GM12878 (cell line): Measurements from ENCODE around the gene MSH5. TPM values are rescaled to one million over a fixed set of nuclear protein-coding genes. Genes with fewer than 3 reads are reported as not detected.

Source experiments
- CBX5 ChIP-seq: sonication (generic); IDR thresholded peaks from 2 replicates; pipeline ENCODE4 v1.6.1; 2016; ENCODE audit warnings: low read depth, moderate library complexity, mild to moderate bottlenecking, inconsistent platforms
- CEBPB ChIP-seq, 2 experiments: fragments of 150-350 bp in 1 of 2; IDR thresholded peaks; 2 replicates each; pipeline ENCODE4 v1.6.1; 2012 to 2014; ENCODE audit warnings: low read depth in 2 of 2, low read length in 2 of 2, borderline replicate concordance in 1 of 2, inconsistent platforms in 1 of 2
- CHD1 ChIP-seq: IDR thresholded peaks from 2 replicates; pipeline ENCODE4 v1.6.1; 2012; ENCODE audit warnings: low read depth, low read length, improper control_type of control experiment
- DPF2 ChIP-seq: fragments of 450-650 bp; IDR thresholded peaks from 2 replicates; pipeline ENCODE4 v1.6.1; 2017; ENCODE audit warnings: mild to moderate bottlenecking
- EED ChIP-seq: sonication (generic); IDR thresholded peaks from 2 replicates; pipeline ENCODE4 v1.6.1; 2016; ENCODE audit warnings: antibody characterized with exemption, low read depth
- HDAC2 ChIP-seq: fragments of 200-600 bp; sonication (generic); IDR thresholded peaks from 2 replicates; pipeline ENCODE4 v1.6.1; 2017
- IRF4 ChIP-seq: IDR thresholded peaks from 2 replicates; pipeline ENCODE4 v1.6.1; 2011; ENCODE audit warnings: low read depth, low read length
- MEF2B ChIP-seq: fragments of 450-650 bp; IDR thresholded peaks from 2 replicates; pipeline ENCODE4 v1.6.1; 2018; ENCODE audit warnings: mild to moderate bottlenecking, moderate library complexity; ENCODE audit not compliant: partially characterized antibody, poor library complexity, severe bottlenecking
- MYC ChIP-seq: IDR thresholded peaks from 2 replicates; pipeline ENCODE4 v1.6.1; 2011; ENCODE audit warnings: mild to moderate bottlenecking, low read length, moderate library complexity, inconsistent platforms; ENCODE audit not compliant: insufficient read depth, insufficient replicate concordance, insufficient read length, severe bottlenecking
- POLR2AphosphoS2 ChIP-seq: IDR thresholded peaks from 2 replicates; pipeline ENCODE4 v1.6.1; 2011; ENCODE audit warnings: low read depth, mild to moderate bottlenecking, low read length, improper control_type of control experiment, moderate library complexity
- SIX5 ChIP-seq: IDR thresholded peaks from 2 replicates; pipeline ENCODE4 v1.6.1; 2011; ENCODE audit warnings: mild to moderate bottlenecking, low read depth, low read length, moderate library complexity; ENCODE audit not compliant: severe bottlenecking
- SPI1 ChIP-seq: IDR thresholded peaks from 2 replicates; pipeline ENCODE4 v1.6.1; 2011; ENCODE audit warnings: low read depth, mild to moderate bottlenecking, low read length, moderate library complexity, borderline replicate concordance; ENCODE audit not compliant: insufficient read depth
- WRNIP1 ChIP-seq: IDR thresholded peaks from 2 replicates; pipeline ENCODE4 v1.6.1; 2011; ENCODE audit warnings: low read depth, low read length, improper control_type of control experiment, borderline replicate concordance
- YBX1 ChIP-seq: fragments of 450-650 bp; IDR thresholded peaks from 2 replicates; pipeline ENCODE4 v1.6.1; 2016; ENCODE audit warnings: antibody characterized with exemption
- YY1 ChIP-seq: IDR thresholded peaks from 2 replicates; pipeline ENCODE4 v1.6.1; 2011; ENCODE audit warnings: low read depth, mild to moderate bottlenecking, low read length
- ZNF384 ChIP-seq: IDR thresholded peaks from 2 replicates; pipeline ENCODE4 v1.6.1; 2012; ENCODE audit warnings: low read depth, mild to moderate bottlenecking, low read length, improper control_type of control experiment, borderline replicate concordance
- ZNF687 ChIP-seq: fragments of 450-650 bp; IDR thresholded peaks from 2 replicates; pipeline ENCODE4 v1.6.1; 2017; ENCODE audit warnings: mild to moderate bottlenecking, moderate library complexity
- polyA plus RNA-seq, 11 experiments: library from polyadenylated mRNA; depleted of rRNA in 4 of 11; unstranded in 6 of 11; stranded (reverse) in 5 of 11; fragments of >200 nt; fragmentation: Nextera tagmentation in 4 of 11; fragmentation: Illumina TruSeq in 1 of 11; extraction: Ambion mirVana in 4 of 11; extraction: Trizol in 1 of 11; gene quantifications; 1 replicate in 1 of 11; 2 replicates in 10 of 11; pipeline versions ENCODE4 v1.2.1 to v1.2.3, GENCODE V29; 2011 to 2016; ENCODE audit warnings: inconsistent platforms in 2 of 11, missing spikeins in 2 of 11, low read depth in 1 of 11
- total RNA-seq, 4 experiments: library from RNA; depleted of rRNA in 3 of 4; stranded (reverse); fragments of >200 nt in 3 of 4; fragmentation: Illumina TruSeq in 1 of 4; extraction: Trizol in 1 of 4; gene quantifications; 2 replicates each; pipeline versions ENCODE4 v1.2.1 to v1.2.3, GENCODE V29; 2013 to 2021
- TF ChIP-seq, protein P1 (sequence below): fragments of 450-650 bp; IDR thresholded peaks from 2 replicates; pipeline ENCODE4 v1.6.1; 2016; ENCODE audit warnings: mild to moderate bottlenecking, moderate library complexity, borderline replicate concordance
- TF ChIP-seq, protein P2 (sequence below): fragments of 450-650 bp; IDR thresholded peaks from 2 replicates; pipeline ENCODE4 v1.6.1; 2016; ENCODE audit warnings: mild to moderate bottlenecking

Gene MSH5
- total and polyA plus RNA-seq, 10 of the 15 experiments (the other 5 are each of a cell fraction or from before 2014, with no cell fraction given) = 9.1 to 52.7 (median 30.0) TPM

- TF ChIP-seq, protein P1, sequence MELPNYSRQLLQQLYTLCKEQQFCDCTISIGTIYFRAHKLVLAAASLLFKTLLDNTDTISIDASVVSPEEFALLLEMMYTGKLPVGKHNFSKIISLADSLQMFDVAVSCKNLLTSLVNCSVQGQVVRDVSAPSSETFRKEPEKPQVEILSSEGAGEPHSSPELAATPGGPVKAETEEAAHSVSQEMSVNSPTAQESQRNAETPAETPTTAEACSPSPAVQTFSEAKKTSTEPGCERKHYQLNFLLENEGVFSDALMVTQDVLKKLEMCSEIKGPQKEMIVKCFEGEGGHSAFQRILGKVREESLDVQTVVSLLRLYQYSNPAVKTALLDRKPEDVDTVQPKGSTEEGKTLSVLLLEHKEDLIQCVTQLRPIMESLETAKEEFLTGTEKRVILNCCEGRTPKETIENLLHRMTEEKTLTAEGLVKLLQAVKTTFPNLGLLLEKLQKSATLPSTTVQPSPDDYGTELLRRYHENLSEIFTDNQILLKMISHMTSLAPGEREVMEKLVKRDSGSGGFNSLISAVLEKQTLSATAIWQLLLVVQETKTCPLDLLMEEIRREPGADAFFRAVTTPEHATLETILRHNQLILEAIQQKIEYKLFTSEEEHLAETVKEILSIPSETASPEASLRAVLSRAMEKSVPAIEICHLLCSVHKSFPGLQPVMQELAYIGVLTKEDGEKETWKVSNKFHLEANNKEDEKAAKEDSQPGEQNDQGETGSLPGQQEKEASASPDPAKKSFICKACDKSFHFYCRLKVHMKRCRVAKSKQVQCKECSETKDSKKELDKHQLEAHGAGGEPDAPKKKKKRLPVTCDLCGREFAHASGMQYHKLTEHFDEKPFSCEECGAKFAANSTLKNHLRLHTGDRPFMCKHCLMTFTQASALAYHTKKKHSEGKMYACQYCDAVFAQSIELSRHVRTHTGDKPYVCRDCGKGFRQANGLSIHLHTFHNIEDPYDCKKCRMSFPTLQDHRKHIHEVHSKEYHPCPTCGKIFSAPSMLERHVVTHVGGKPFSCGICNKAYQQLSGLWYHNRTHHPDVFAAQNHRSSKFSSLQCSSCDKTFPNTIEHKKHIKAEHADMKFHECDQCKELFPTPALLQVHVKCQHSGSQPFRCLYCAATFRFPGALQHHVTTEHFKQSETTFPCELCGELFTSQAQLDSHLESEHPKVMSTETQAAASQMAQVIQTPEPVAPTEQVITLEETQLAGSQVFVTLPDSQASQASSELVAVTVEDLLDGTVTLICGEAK = no peak
- no peak for TF ChIP-seq CEBPB (IDR thresholded peaks at IDR 0.05; ENCODE audit: borderline replicate concordance in 1 of 2, low read depth in 2 of 2, low read length in 2 of 2)
- TF ChIP-seq IRF4 = no peak
- peak; percentile 99 for TF ChIP-seq EED
- TF ChIP-seq MEF2B = peak; percentile 63
- no peak for TF ChIP-seq SIX5
- TF ChIP-seq YY1 = no peak
- TF ChIP-seq, protein P2, sequence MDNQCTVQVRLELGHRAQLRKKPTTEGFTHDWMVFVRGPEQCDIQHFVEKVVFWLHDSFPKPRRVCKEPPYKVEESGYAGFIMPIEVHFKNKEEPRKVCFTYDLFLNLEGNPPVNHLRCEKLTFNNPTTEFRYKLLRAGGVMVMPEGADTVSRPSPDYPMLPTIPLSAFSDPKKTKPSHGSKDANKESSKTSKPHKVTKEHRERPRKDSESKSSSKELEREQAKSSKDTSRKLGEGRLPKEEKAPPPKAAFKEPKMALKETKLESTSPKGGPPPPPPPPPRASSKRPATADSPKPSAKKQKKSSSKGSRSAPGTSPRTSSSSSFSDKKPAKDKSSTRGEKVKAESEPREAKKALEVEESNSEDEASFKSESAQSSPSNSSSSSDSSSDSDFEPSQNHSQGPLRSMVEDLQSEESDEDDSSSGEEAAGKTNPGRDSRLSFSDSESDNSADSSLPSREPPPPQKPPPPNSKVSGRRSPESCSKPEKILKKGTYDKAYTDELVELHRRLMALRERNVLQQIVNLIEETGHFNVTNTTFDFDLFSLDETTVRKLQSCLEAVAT = peak; percentile 66; the same call in 1 of the 2 replicates
- no peak for TF ChIP-seq ZNF687
- TF ChIP-seq SPI1 = peak; percentile 71
- no peak for TF ChIP-seq MYC
- peak; percentile 61 for TF ChIP-seq DPF2
- no peak for TF ChIP-seq CBX5
- no peak for TF ChIP-seq HDAC2
- TF ChIP-seq ZNF384 = no peak
- TF ChIP-seq YBX1 = no peak
- TF ChIP-seq WRNIP1 = 0 out of 2 replicates have a peak, but pooled peaks have one; percentile 31
- TF ChIP-seq POLR2AphosphoS2 = 0 out of 2 replicates have a peak, but pooled peaks have one; percentile 58
- TF ChIP-seq CHD1 = no peak
Measured at GRCh38 chr6:31737991-31738979, 1.5 kb upstream of the MSH5 start (continued).
